ENCODE data around the gene BTC. TPM values are rescaled to one million over a fixed set of nuclear protein-coding genes. Genes with fewer than 3 reads are reported as not detected.

The BTC gene
- total RNA-seq, 1 donor from 2014 or later, result 0.25 TPM

DNA sequence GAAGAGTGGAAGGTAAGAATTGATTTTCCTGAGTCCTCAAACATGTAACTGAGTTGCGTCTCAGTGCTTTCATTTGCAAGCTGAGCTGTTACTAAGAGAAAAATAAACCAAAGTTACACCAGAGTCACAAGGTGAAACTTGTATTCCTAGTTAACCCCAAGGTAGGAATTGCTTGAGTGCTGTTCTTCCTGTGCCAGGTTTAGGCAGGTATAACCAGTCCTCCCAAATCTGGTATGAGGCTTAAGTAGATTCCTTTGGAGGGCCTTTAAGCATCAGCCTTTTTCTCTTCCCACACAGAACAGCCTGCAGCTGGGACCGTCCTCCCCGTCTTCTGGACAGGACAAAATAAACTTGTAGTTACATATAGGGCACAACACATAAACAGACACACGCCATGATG, 2.3 kb upstream of the BTC start:
- Histone ChIP-seq H3K9me3 (replicated peaks) (no peaks in the 10 kb centered on the region), H3K4me3 (no peak overlapping the region), H3K27ac (replicated peaks) (no peak overlapping the region), H3K4me1 (peaks cover 12% of the 10 kb centered on the region), H3K27me3 (ENCODE audit: low read depth) (peaks cover 38% of the 10 kb centered on the region), H3K36me3 (no peaks in the 10 kb centered on the region)
- no peak for DNase-seq
- intact Hi-C loops (cut with micrococcal nuclease), result no loop called here
- TF ChIP-seq, protein P1, sequence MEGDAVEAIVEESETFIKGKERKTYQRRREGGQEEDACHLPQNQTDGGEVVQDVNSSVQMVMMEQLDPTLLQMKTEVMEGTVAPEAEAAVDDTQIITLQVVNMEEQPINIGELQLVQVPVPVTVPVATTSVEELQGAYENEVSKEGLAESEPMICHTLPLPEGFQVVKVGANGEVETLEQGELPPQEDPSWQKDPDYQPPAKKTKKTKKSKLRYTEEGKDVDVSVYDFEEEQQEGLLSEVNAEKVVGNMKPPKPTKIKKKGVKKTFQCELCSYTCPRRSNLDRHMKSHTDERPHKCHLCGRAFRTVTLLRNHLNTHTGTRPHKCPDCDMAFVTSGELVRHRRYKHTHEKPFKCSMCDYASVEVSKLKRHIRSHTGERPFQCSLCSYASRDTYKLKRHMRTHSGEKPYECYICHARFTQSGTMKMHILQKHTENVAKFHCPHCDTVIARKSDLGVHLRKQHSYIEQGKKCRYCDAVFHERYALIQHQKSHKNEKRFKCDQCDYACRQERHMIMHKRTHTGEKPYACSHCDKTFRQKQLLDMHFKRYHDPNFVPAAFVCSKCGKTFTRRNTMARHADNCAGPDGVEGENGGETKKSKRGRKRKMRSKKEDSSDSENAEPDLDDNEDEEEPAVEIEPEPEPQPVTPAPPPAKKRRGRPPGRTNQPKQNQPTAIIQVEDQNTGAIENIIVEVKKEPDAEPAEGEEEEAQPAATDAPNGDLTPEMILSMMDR (IDR thresholded peaks at IDR 0.05; ENCODE audit: borderline replicate concordance), result no peak

DNA sequence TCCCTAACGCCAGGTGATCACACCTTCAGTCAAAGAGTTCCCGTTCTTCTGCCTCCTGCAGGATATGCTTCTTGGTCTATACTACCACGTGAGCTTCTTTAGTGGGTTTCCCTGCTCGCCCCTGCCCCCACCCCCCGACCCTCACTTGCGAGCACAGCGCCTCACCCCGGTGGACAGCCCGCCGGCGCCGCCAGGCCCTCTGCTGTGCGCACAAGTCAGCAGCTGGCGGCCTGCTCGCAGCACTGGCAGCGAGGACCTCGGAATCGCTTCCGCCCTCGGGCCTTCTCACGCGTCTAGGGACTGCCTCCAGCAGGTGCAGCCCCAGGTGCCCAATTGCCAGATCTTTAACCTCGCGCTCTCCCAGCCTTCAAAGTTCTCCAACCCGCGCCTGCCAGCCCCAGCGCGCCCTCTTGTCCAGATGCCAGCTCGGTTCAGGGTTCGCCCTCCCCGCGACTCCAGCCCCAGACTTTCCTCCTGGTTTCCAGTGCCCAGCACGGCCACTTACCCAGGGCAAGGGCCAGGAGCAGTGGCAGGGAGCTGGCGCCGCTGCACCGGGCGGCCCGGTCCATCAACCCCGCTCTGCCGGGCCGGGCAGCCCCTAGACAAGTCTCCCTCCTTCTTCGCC, 454 bp downstream of the BTC start:
- intact Hi-C loops (cut with micrococcal nuclease), result no loop called here
- DNase-seq, result no peak
- peak overlapping the region; percentile 69 for H3K4me3 ChIP-seq
- peaks cover 56% of the 10 kb centered on the region for H3K27me3 ChIP-seq (ENCODE audit: low read depth)
- TF ChIP-seq, protein P1 (IDR thresholded peaks at IDR 0.05; ENCODE audit: borderline replicate concordance), result peak; percentile 23
- no peaks in the 10 kb centered on the region for H3K9me3 ChIP-seq (replicated peaks)
- no peaks in the 10 kb centered on the region for H3K36me3 ChIP-seq
- H3K27ac ChIP-seq (replicated peaks), result no peak overlapping the region
- peaks cover 12% of the 10 kb centered on the region for H3K4me1 ChIP-seq

DNA sequence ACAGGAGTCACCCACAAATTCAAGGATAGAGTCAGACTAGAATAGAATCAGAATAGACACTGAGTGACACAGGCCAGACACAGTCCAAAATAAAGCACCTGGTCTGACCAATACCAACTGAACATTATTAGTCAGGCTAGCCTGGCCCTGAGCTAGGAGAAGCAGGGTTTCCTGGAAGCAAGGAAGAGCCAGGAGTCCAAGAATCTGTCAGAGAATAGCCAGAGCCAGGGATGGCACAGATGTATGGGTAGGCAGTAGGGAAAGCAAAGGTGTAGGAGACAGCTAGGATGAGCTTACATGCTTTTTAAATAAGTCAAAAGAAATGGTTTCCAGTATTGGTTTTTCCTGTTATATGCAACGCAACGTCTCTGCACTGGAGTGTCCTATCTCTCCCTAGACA, 3.7 kb downstream of the BTC start:
- TF ChIP-seq, protein P1 (IDR thresholded peaks at IDR 0.05; ENCODE audit: borderline replicate concordance), result no peak
- no peak overlapping the region for H3K27ac ChIP-seq (replicated peaks)
- H3K27me3 ChIP-seq (ENCODE audit: low read depth), result peaks cover 55% of the 10 kb centered on the region
- H3K36me3 ChIP-seq, result no peaks in the 10 kb centered on the region
- no peak overlapping the region for H3K4me3 ChIP-seq
- H3K4me1 ChIP-seq, result peaks cover 12% of the 10 kb centered on the region
- H3K9me3 ChIP-seq (replicated peaks), result no peaks in the 10 kb centered on the region
- intact Hi-C loops (cut with micrococcal nuclease), result no loop called here
- DNase-seq, result no peak

DNA sequence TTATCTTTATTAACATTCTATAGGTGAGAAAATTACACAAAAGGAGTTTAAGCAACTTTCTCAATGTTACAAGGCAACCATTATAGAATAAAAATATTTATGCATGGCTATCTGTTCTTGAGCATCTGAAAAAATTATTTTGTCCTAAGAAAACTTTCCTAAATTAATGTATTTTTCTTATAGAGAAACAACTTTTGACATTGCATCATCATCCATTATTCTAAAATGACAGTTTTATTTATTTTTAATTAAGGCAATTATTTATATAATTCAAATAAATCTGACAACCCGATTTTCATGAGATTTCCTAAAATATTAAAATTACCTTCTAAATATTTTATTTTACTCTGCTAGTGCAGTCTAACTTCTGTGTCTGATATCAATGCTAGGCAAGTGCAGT, 4.8 kb downstream of the BTC start:
- DNase-seq, result no peak
- Histone ChIP-seq H3K4me1 (peaks cover 11% of the 10 kb centered on the region), H3K27ac (replicated peaks) (no peak overlapping the region), H3K4me3 (no peak overlapping the region), H3K9me3 (replicated peaks) (no peaks in the 10 kb centered on the region), H3K27me3 (ENCODE audit: low read depth) (peaks cover 50% of the 10 kb centered on the region), H3K36me3 (no peaks in the 10 kb centered on the region)
- intact Hi-C loops (cut with micrococcal nuclease), result no loop called here
- TF ChIP-seq, protein P1 (IDR thresholded peaks at IDR 0.05; ENCODE audit: borderline replicate concordance), result no peak

DNA sequence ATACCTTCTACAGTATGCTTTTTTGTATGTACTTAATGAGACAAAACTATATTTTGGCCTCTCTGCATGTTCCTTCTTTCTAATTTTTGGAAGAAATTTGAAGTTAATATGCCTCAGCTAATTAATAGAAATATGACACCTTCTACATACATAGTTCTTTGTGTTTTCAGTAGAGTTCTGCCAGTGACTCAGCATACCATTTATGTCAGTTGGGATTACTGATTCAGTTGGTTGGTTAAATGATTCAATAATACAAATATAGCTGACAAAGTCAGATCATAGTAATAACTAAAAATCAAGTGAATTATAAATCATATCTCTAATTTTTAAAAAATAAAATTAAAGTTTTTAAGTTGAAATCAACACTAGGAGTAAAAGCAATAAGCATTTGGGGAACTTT, 16.8 kb downstream of the BTC start:
- Histone ChIP-seq H3K27ac (replicated peaks) (no peak overlapping the region), H3K27me3 (ENCODE audit: low read depth) (no peaks in the 10 kb centered on the region), H3K36me3 (no peaks in the 10 kb centered on the region), H3K9me3 (replicated peaks) (peaks cover 1% of the 10 kb centered on the region), H3K4me3 (no peak overlapping the region), H3K4me1 (no peaks in the 10 kb centered on the region)
- TF ChIP-seq, protein P1 (IDR thresholded peaks at IDR 0.05; ENCODE audit: borderline replicate concordance), result no peak
- DNase-seq, result no peak
- intact Hi-C loops (cut with micrococcal nuclease), result no loop called here

Measured in left ventricle myocardium inferior (tissue), 1 donor.